Measurements from ENCODE around the gene GPR37L1. TPM values are rescaled to one million over a fixed set of nuclear protein-coding genes. Genes with fewer than 3 reads are reported as not detected.

Gene GPR37L1
- total RNA-seq, 2 experiments from 2014 or later: not detected

DNA sequence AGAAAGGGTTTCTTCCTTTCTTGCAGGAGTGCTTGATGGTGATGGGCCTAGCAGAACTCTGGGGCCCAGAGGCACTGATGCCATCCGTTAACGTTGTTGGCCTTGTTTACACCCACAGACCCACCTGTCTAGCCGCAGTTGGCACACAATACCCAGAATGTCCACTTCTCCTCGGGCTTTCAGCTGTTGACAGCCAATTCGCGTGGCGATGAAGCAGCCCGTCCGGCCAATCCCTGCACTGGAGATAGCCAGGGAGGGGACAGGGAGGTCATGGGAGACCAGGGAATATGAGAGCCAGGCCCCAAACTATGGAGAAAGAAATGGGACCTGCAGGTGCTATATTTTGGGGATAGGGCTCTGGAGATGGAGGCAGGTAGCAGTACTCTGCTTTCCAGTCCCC, 27.5 kb downstream of the GPR37L1 start:
- DNase-seq (no peak), ATAC-seq (ENCODE audit: poor library complexity) (no peak)
- POLR2A ChIA-PET: no interaction called here
- TF ChIP-seq CTCF (IDR thresholded peaks at IDR 0.05): no peak
- Mint-ChIP-seq H3K4me1 (ENCODE audit: low read depth) (peaks cover 24% of the 10 kb centered on the region), H3K36me3 (ENCODE audit: low read depth) (peaks cover 80% of the 10 kb centered on the region), H3K4me3 (no peak overlapping the region), H3K27ac (peak overlapping the region; percentile 66), H3K9me3 (no peaks in the 10 kb centered on the region), H3K27me3 (no peaks in the 10 kb centered on the region)
- CTCF ChIA-PET: no interaction called here
- peaks cover 27% of the 10 kb centered on the region for H3K4me1 ChIP-seq (ENCODE audit: insufficient read depth, low read length)
- no peaks in the 10 kb centered on the region for H3K27me3 ChIP-seq (ENCODE audit: control insufficient read depth in 1 of 2, insufficient read depth in 2 of 2, low read length in 2 of 2)
- no peak overlapping the region for H3K27ac ChIP-seq (ENCODE audit: low read depth in 1 of 2, low read length in 2 of 2)
- H3K9me3 ChIP-seq (ENCODE audit: control insufficient read depth in 1 of 2, insufficient read depth in 1 of 2, low read length in 2 of 2): no peaks in the 10 kb centered on the region
- no peak overlapping the region for H3K4me3 ChIP-seq (ENCODE audit: low read length)
- peaks cover 84% of the 10 kb centered on the region for H3K36me3 ChIP-seq (ENCODE audit: insufficient read depth, low read length)
- intact Hi-C loops (cut with DNase I, micrococcal nuclease): no loop called here

DNA sequence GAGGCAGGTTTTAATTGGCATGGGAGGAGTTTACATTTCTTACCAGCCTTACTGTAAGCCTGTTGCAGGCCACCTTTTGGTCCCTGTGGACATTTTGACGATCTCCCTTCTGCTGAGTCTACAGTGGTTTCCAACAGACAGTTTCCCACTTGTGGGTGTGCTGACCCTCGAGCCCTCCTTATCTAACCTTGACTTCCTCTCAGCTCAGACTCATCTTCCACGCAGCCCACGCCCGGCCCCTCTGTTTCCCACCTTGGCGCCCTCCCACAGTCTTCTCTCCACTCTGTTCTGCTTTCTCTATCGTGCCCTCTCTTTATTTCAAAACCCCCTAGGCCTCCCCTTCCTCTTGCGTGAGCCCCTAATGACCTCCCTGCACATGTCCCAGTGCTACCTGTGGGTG, 27.9 kb downstream of the GPR37L1 start:
- no peak overlapping the region for H3K4me3 ChIP-seq (ENCODE audit: low read length)
- no peak overlapping the region for H3K4me3 Mint-ChIP-seq
- H3K4me1 Mint-ChIP-seq (ENCODE audit: low read depth): peaks cover 22% of the 10 kb centered on the region
- H3K27ac Mint-ChIP-seq: peak overlapping the region; percentile 66
- H3K4me1 ChIP-seq (ENCODE audit: insufficient read depth, low read length): peaks cover 27% of the 10 kb centered on the region
- H3K27me3 Mint-ChIP-seq: no peaks in the 10 kb centered on the region
- no peak overlapping the region for H3K27ac ChIP-seq (ENCODE audit: low read depth in 1 of 2, low read length in 2 of 2)
- H3K36me3 ChIP-seq (ENCODE audit: insufficient read depth, low read length): peaks cover 88% of the 10 kb centered on the region
- ChIA-PET CTCF (no interaction called here), POLR2A (interaction anchor here (1.0 kb wide), 1 partner anchor 10 kb away, joined by 3 read pairs; the partner anchor contains the start of gene PTPN7)
- no peak for TF ChIP-seq CTCF (IDR thresholded peaks at IDR 0.05)
- intact Hi-C loops (cut with DNase I, micrococcal nuclease): no loop called here
- H3K36me3 Mint-ChIP-seq (ENCODE audit: low read depth): peaks cover 80% of the 10 kb centered on the region
- H3K9me3 ChIP-seq (ENCODE audit: control insufficient read depth in 1 of 2, insufficient read depth in 1 of 2, low read length in 2 of 2): no peaks in the 10 kb centered on the region
- no peaks in the 10 kb centered on the region for H3K27me3 ChIP-seq (ENCODE audit: control insufficient read depth in 1 of 2, insufficient read depth in 2 of 2, low read length in 2 of 2)
- H3K9me3 Mint-ChIP-seq: no peaks in the 10 kb centered on the region
- no peak for DNase-seq
- ATAC-seq (ENCODE audit: poor library complexity): no peak

GRCh38 chr1:202151045-202151444, 28.3 kb downstream of the GPR37L1 start:
- H3K4me3 ChIP-seq (ENCODE audit: low read length): no peak overlapping the region
- intact Hi-C loops (cut with DNase I, micrococcal nuclease): no loop called here
- Mint-ChIP-seq H3K4me3 (no peak overlapping the region), H3K4me1 (ENCODE audit: low read depth) (peaks cover 22% of the 10 kb centered on the region), H3K36me3 (ENCODE audit: low read depth) (peaks cover 84% of the 10 kb centered on the region), H3K27me3 (no peaks in the 10 kb centered on the region), H3K27ac (peak overlapping the region; percentile 66), H3K9me3 (no peaks in the 10 kb centered on the region)
- DNase-seq (no peak), ATAC-seq (ENCODE audit: poor library complexity) (no peak)
- H3K27ac ChIP-seq (ENCODE audit: low read depth in 1 of 2, low read length in 2 of 2): no peak overlapping the region
- H3K27me3 ChIP-seq (ENCODE audit: control insufficient read depth in 1 of 2, insufficient read depth in 2 of 2, low read length in 2 of 2): no peaks in the 10 kb centered on the region
- TF ChIP-seq CTCF (IDR thresholded peaks at IDR 0.05): no peak
- no peaks in the 10 kb centered on the region for H3K9me3 ChIP-seq (ENCODE audit: control insufficient read depth in 1 of 2, insufficient read depth in 1 of 2, low read length in 2 of 2)
- H3K4me1 ChIP-seq (ENCODE audit: insufficient read depth, low read length): peaks cover 28% of the 10 kb centered on the region
- ChIA-PET POLR2A (interaction anchor here (1.0 kb wide), 1 partner anchor 9 kb away, joined by 3 read pairs; the partner anchor contains the start of gene PTPN7), CTCF (no interaction called here)
- peaks cover 93% of the 10 kb centered on the region for H3K36me3 ChIP-seq (ENCODE audit: insufficient read depth, low read length)
